ENCODE results near the gene TMPRSS13. TPM values are rescaled to one million over a fixed set of nuclear protein-coding genes. Genes with fewer than 3 reads are reported as not detected.

Gene TMPRSS13
- total RNA-seq, 4 donors from 2014 or later, result not detected

- H3K9me3 ChIP-seq, result no peaks in the 10 kb centered on the region
- H3K27me3 ChIP-seq, result peaks cover 0 to 23% (median 3%) of the 10 kb centered on the region in 4 donors
- H3K27ac ChIP-seq (replicated peaks in 1 of 4), result no peak overlapping the region
- peaks cover 38 to 70% (median 58%) of the 10 kb centered on the region in 4 donors for H3K4me1 ChIP-seq
- TF ChIP-seq POLR2A (IDR thresholded peaks at IDR 0.05; ENCODE audit: low read depth) (no peak), EP300 (IDR thresholded peaks at IDR 0.05) (no peak), POLR2AphosphoS5 (IDR thresholded peaks at IDR 0.05) (no peak), CTCF (IDR thresholded peaks at IDR 0.05) (no peak)
- no peaks in the 10 kb centered on the region for H3K36me3 ChIP-seq
- no peak for DNase-seq (ENCODE audit: extremely low spot score)
- H3K4me3 ChIP-seq, result no peak overlapping the region
- intact Hi-C loops (cut with DNase I), result no loop called here
- WGBS, result 83% methylated on average over 5 of the region's 6 CpGs
Measured at GRCh38 chr11:117878314-117878938, 50.8 kb downstream of the TMPRSS13 start.

- TF ChIP-seq CTCF (IDR thresholded peaks at IDR 0.05), result no peak
- intact Hi-C loops (cut with DNase I), result no loop called here
- H3K4me1 ChIP-seq, result peaks cover 41 to 70% (median 58%) of the 10 kb centered on the region in 4 donors
- H3K27ac ChIP-seq (replicated peaks in 1 of 4), result peak overlapping the region; percentile 78 to 81 (median 78)
- no peaks in the 10 kb centered on the region for H3K9me3 ChIP-seq
- no peak for DNase-seq (ENCODE audit: extremely low spot score)
- peaks cover 0 to 23% (median 3%) of the 10 kb centered on the region in 4 donors for H3K27me3 ChIP-seq
- peak overlapping the region; percentile 64 to 79 (median 66) for H3K4me3 ChIP-seq
- H3K36me3 ChIP-seq, result no peaks in the 10 kb centered on the region
- 23% methylated on average over 11 of the region's 12 CpGs for WGBS
Measured at GRCh38 chr11:117877120-117877784, 52.0 kb downstream of the TMPRSS13 start.

- WGBS, result 0% methylated on average over 28 of the region's 63 CpGs
- H3K4me3 ChIP-seq, result peak within 1 kb of the TSS; percentile 64 to 79 (median 66)
- H3K9me3 ChIP-seq, result no peaks in the 10 kb centered on the region
- DNase-seq (ENCODE audit: extremely low spot score), result no peak
- H3K4me1 ChIP-seq, result peaks cover 43 to 73% (median 63%) of the 10 kb centered on the region in 4 donors
- H3K27ac ChIP-seq (replicated peaks in 1 of 4), result peak within 1 kb of the TSS; percentile 78 to 81 (median 78)
- intact Hi-C loops (cut with DNase I), result no loop called here
- H3K36me3 ChIP-seq, result no peaks in the 10 kb centered on the region
- H3K27me3 ChIP-seq, result peaks cover 0 to 23% (median 3%) of the 10 kb centered on the region in 4 donors
- TF ChIP-seq EP300 (IDR thresholded peaks at IDR 0.05) (no peak), POLR2AphosphoS5 (IDR thresholded peaks at IDR 0.05) (peak; percentile 64 to 69)
Measured at GRCh38 chr11:117876341-117877119, 52.7 kb downstream of the TMPRSS13 start, which contains the start of gene FXYD6. TSS of gene FXYD6 (minus strand) at chr11:117876658. CDS start at chr11:117842776, 33,882 bp downstream.

DNA sequence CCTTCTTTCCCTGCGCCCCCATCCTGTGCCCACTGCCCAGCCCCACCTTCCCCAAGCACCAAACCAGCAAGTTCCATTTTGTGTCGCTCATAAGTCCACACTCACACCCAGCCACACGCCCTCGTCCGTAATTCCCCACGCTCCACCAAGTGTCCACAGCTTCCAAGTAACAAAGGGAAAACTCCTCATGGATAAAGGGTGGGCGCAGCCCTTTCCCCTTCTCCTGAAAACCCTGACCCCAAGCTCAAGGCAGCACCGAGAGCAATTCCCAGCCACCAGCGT is 53.2 kb downstream of the TMPRSS13 start:
- Histone ChIP-seq H3K4me3 (peak overlapping the region; percentile 64 to 79 (median 66)), H3K27ac (replicated peaks in 1 of 4) (peak overlapping the region; percentile 78 to 81 (median 78)), H3K4me1 (peaks cover 46 to 75% (median 64%) of the 10 kb centered on the region in 4 donors)

More for the DNA sequence above, 53.2 kb downstream of the TMPRSS13 start:
- H3K9me3 ChIP-seq, result no peaks in the 10 kb centered on the region
- intact Hi-C loops (cut with DNase I), result no loop called here
- peaks cover 0 to 23% (median 3%) of the 10 kb centered on the region in 4 donors for H3K27me3 ChIP-seq
- no peaks in the 10 kb centered on the region for H3K36me3 ChIP-seq
- DNase-seq (ENCODE audit: extremely low spot score), result no peak
- WGBS, result 0% methylated on average over 9 of the region's 9 CpGs
- TF ChIP-seq CTCF (IDR thresholded peaks at IDR 0.05) (no peak), POLR2A (IDR thresholded peaks at IDR 0.05; ENCODE audit: low read depth) (no peak), EP300 (IDR thresholded peaks at IDR 0.05) (no peak)
